Lung (tissue), 12 donors: Measurements from ENCODE around the gene OR2M2. TPM values are rescaled to one million over a fixed set of nuclear protein-coding genes. Genes with fewer than 3 reads are reported as not detected.

Experiments used
- ATAC-seq: fragments of 200-7000 bp; cut with Tn5 transposase; one replicate; pipeline ENCODE4 v1.9.1; 2020; ENCODE audit warnings: moderate number of reproducible peaks; ENCODE audit not compliant: insufficient read depth, low FRiP score
- DNase-seq, 3 donors: peaks; one replicate each; pipeline ENCODE4 v3.0.0-alpha.2; 2013 to 2017
- H3K27ac ChIP-seq, 2 donors: one replicate each; pipeline ENCODE4 v1.5.1; 2013; ENCODE audit warnings: mild to moderate bottlenecking in 2 of 2, moderate library complexity in 2 of 2, control low read depth in 1 of 2, inconsistent platforms in 1 of 2, low read depth in 1 of 2, low read length in 1 of 2
- H3K27me3 ChIP-seq, 3 donors: one replicate each; pipeline ENCODE4 v1.5.1; 2013; ENCODE audit warnings: low read length in 2 of 3; ENCODE audit not compliant: control insufficient read depth in 3 of 3, insufficient read depth in 3 of 3
- H3K36me3 ChIP-seq, 4 donors: one replicate each; pipeline ENCODE4 v1.5.1; 2013; ENCODE audit warnings: low read length in 4 of 4, mild to moderate bottlenecking in 1 of 4, moderate library complexity in 1 of 4; ENCODE audit not compliant: control insufficient read depth in 4 of 4, insufficient read depth in 4 of 4
- H3K4me1 ChIP-seq, 5 donors: one replicate each; pipeline ENCODE4 v1.5.1; 2013; ENCODE audit warnings: low read length in 5 of 5, mild to moderate bottlenecking in 2 of 5, moderate library complexity in 1 of 5; ENCODE audit not compliant: control insufficient read depth in 5 of 5, insufficient read depth in 5 of 5
- H3K4me3 ChIP-seq: one replicate; pipeline ENCODE4 v1.5.1; 2013; ENCODE audit warnings: mild to moderate bottlenecking, control low read depth, moderate library complexity
- H3K9ac ChIP-seq, 2 donors: one replicate each; pipeline ENCODE4 v1.5.1; 2013; ENCODE audit warnings: low read length in 2 of 2, control low read depth in 1 of 2; ENCODE audit not compliant: insufficient read depth in 1 of 2
- H3K9me3 ChIP-seq, 4 donors: one replicate each; pipeline ENCODE4 v1.5.1; 2013; ENCODE audit warnings: low read length in 3 of 4, mild to moderate bottlenecking in 1 of 4, moderate library complexity in 1 of 4; ENCODE audit not compliant: control insufficient read depth in 4 of 4, insufficient read depth in 3 of 4
- WGBS, 2 donors: extraction: QIAGEN DNeasy Blood & Tissue Kit; methylation state at CpG; one replicate each; pipeline ENCODE4 v1.1.7; 2013; 5-methylcytosine and 5-hydroxymethylcytosine counted together
- polyA plus RNA-seq, 2 donors: library from polyadenylated mRNA; stranded (reverse); fragments of 200-250 nt; gene quantifications; one replicate each; pipeline ENCODE4 v1.2.1, GENCODE V29; 2013
- total RNA-seq, 2 donors: library from RNA; depleted of rRNA in 1 of 2; stranded (reverse); fragments of >200 nt in 1 of 2; gene quantifications; one replicate each; pipeline ENCODE4 v1.2.1, GENCODE V29; 2014 to 2021
- TF ChIP-seq, protein P1 (sequence below): IDR thresholded peaks from 2 replicates; pipeline ENCODE4 v1.5.1; 2012; ENCODE audit warnings: mild to moderate bottlenecking; ENCODE audit errors: control extremely low read depth, extremely low read depth
- donor health status: control.
- donor health status: control.
- donor health status: Bipolar disorder and iron deficiency.
- donor health status: healthy.
- donor health status: DM: yes; HTN: yes; CAD: no.

Gene OR2M2
- total and polyA plus RNA-seq, 4 donors: not detected

DNA sequence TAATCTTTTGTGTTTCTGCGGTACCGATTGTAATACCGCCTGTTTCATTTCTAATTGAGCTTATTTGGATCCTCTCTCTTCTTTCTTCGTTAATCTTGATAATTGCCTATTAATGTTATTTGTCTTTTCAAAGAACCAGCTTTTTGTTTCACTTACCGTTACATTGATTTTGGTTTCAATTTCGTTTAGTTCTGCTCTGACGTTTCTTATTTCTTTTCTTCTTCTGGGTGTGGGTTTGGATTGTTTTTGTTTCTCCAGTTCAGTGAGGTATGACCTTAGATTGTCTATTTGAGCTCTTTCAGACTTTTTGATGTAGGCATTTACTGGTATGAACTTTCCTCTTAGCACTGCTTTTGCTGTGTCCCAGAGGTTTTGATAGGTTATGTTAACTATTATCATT is 9.4 kb downstream of the OR2M2 start:
- DNase-seq (no peak), ATAC-seq (no peak)
- Histone ChIP-seq H3K4me1 (no peaks in the 10 kb centered on the region), H3K9ac (no peak overlapping the region), H3K27me3 (no peaks in the 10 kb centered on the region), H3K27ac (no peak overlapping the region), H3K9me3 (peaks cover 0 to 6% (median 2%) of the 10 kb centered on the region in 4 donors), H3K36me3 (no peaks in the 10 kb centered on the region), H3K4me3 (no peak overlapping the region)
- WGBS, 2 donors: 72 to 75% methylated on average over 7 of the region's 7 CpGs
- TF ChIP-seq, protein P1, sequence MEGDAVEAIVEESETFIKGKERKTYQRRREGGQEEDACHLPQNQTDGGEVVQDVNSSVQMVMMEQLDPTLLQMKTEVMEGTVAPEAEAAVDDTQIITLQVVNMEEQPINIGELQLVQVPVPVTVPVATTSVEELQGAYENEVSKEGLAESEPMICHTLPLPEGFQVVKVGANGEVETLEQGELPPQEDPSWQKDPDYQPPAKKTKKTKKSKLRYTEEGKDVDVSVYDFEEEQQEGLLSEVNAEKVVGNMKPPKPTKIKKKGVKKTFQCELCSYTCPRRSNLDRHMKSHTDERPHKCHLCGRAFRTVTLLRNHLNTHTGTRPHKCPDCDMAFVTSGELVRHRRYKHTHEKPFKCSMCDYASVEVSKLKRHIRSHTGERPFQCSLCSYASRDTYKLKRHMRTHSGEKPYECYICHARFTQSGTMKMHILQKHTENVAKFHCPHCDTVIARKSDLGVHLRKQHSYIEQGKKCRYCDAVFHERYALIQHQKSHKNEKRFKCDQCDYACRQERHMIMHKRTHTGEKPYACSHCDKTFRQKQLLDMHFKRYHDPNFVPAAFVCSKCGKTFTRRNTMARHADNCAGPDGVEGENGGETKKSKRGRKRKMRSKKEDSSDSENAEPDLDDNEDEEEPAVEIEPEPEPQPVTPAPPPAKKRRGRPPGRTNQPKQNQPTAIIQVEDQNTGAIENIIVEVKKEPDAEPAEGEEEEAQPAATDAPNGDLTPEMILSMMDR: no peak

DNA sequence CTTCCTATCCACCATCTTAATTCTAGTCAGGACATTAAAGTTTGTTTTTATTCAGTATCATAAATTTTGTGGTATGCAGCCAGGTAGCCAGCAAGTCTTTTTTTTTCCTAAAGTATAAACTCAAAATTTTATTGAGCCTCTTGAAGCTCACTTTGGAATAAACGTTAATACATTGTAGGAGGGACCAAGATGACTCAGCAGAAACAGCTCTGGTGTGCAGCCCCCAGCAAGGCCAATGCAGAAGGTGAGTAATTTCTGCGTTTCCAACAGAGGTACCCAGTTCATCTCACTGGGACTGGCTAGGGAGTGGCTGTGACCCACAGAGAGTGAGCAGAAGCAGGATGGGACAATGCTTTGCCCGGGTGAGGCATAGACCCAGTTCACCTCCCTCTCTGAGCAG is 12.7 kb downstream of the OR2M2 start:
- Histone ChIP-seq H3K4me1 (no peaks in the 10 kb centered on the region), H3K4me3 (no peak overlapping the region), H3K27ac (no peak overlapping the region), H3K27me3 (no peaks in the 10 kb centered on the region), H3K9ac (no peak overlapping the region), H3K9me3 (peaks cover 0 to 4% (median 1%) of the 10 kb centered on the region in 4 donors), H3K36me3 (no peaks in the 10 kb centered on the region)
- 66 to 70% methylated on average over 3 of the region's 3 CpGs for WGBS, 2 donors
- no peak for DNase-seq
- ATAC-seq: no peak
- TF ChIP-seq, protein P1: no peak

DNA sequence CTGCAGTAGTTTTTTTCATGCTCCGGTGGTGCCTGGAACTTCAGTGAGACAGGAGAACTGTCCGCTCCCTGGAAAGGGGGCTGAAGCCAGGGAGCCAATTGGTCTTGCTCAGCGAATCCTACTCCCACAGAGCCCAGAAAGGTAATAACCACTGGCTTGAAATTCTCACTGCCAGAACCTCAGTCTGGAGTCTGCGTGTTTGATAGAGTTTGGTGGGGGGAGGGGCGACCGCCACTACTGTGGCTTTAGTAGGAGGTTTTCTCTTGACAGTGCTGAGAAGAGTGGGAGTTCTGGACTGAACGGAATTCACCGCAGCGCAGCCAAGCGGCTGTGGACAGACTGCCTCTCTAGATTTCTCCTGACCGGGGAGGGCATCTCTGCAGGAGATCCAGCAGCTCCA is 14.4 kb downstream of the OR2M2 start:
- Histone ChIP-seq H3K9me3 (peaks cover 0 to 5% (median 3%) of the 10 kb centered on the region in 4 donors), H3K36me3 (no peaks in the 10 kb centered on the region), H3K27ac (no peak overlapping the region), H3K9ac (no peak overlapping the region), H3K27me3 (no peaks in the 10 kb centered on the region), H3K4me3 (no peak overlapping the region), H3K4me1 (no peaks in the 10 kb centered on the region)
- TF ChIP-seq, protein P1: no peak
- DNase-seq (no peak), ATAC-seq (no peak)
- 55 to 64% methylated on average over 11 of the region's 11 CpGs for WGBS, 2 donors

DNA sequence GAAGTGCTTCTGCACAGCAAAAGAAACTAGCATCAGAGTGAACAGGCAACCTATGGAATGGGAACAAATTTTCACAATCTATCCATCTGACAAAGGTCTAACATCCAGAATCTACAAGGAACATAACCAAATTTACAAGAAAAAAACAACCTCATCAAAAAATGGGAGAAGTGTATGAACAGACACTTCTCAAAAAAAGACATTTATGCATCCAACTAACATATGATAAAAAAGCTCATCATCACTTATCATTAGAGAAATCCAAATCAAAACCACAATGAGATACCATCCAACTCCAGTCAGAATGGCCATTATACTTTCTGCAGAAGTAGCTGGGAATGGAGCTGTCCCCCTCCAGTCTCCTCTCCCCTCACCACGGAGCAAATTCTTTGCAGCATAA is 19.5 kb downstream of the OR2M2 start:
- Histone ChIP-seq H3K27me3 (no peaks in the 10 kb centered on the region), H3K4me1 (no peaks in the 10 kb centered on the region), H3K36me3 (no peaks in the 10 kb centered on the region), H3K4me3 (no peak overlapping the region), H3K9ac (no peak overlapping the region), H3K9me3 (peaks cover 0 to 10% (median 0%) of the 10 kb centered on the region in 4 donors), H3K27ac (no peak overlapping the region)
- ATAC-seq (no peak), DNase-seq (no peak)
- WGBS, 2 donors: 43 to 68% methylated on average over 1 of the region's 1 CpG
- TF ChIP-seq, protein P1: no peak
